Heart left ventricle (tissue), 13 donors: Measurements from ENCODE around the gene RCN2.
A peak's percentile ranks its signal among the peaks of the same experiment; 100 is the strongest.

ENCODE experiments used
- CTCF ChIP-seq, 12 donors: fragments of 200-600 bp; sonication (generic) in 4 of 12; IDR thresholded peaks; one replicate each; pipeline versions ENCODE4 v1.5.0 to v1.8.0; 2018 to 2022; ENCODE audit warnings: antibody characterized with exemption in 12 of 12, mild to moderate bottlenecking in 5 of 12
- POLR2A ChIP-seq, 2 donors: fragments of 450-650 bp; IDR thresholded peaks; one replicate each; pipeline ENCODE4 v1.6.1; 2017; ENCODE audit warnings: antibody characterized with exemption in 2 of 2, mild to moderate bottlenecking in 2 of 2, moderate library complexity in 2 of 2
- donor health status: ischemic (EF 13 %, LVEDD 7.1; RV severe dilation, severe dysfunction).
- donor health status: DM: no; HTN: yes; CAD: no.
- donor health status: DM: no; HTN: no; CAD: no.
- donor health status: ischemic (EF 25% LVEDD 6.9; RV normal size, moderate dysfunction).
- donor health status: ischemic (EF 25% LVEDD 5.7; RV mildly dilated, moderate dysfunction).
- donor health status: ischemic (EF 35%, LVEDD 5.7; RV mildly dilated, moderate dysfunction).
- donor health status: nonischemic (EF 11% LVEDD 7.7; RV severe dilation, severe dysfunction).
- donor health status: DM: yes; HTN: yes; CAD: no.
- donor health status: PGD.
- donor health status: ischemic (EF 29% LVEDD 5.4; RV normal size, mild dysfunction).
- donor health status: nonischemic (EF 23%, LVEDD 6.1; RV moderate dilation, normal function).

- TF ChIP-seq CTCF (IDR thresholded peaks at IDR 0.05) (peak; percentile 30 to 67 (median 57)), POLR2A (IDR thresholded peaks at IDR 0.05) (no peak)
Measured at GRCh38 chr15:76973362-76973743, 41.8 kb downstream of the RCN2 start.
